ENCODE results near the gene TRIO. TPM values are rescaled to one million over a fixed set of nuclear protein-coding genes. Genes with fewer than 3 reads are reported as not detected.

Gene TRIO
- total RNA-seq, 2 experiments from 2014 or later = 3.6 to 4.6 TPM

DNA sequence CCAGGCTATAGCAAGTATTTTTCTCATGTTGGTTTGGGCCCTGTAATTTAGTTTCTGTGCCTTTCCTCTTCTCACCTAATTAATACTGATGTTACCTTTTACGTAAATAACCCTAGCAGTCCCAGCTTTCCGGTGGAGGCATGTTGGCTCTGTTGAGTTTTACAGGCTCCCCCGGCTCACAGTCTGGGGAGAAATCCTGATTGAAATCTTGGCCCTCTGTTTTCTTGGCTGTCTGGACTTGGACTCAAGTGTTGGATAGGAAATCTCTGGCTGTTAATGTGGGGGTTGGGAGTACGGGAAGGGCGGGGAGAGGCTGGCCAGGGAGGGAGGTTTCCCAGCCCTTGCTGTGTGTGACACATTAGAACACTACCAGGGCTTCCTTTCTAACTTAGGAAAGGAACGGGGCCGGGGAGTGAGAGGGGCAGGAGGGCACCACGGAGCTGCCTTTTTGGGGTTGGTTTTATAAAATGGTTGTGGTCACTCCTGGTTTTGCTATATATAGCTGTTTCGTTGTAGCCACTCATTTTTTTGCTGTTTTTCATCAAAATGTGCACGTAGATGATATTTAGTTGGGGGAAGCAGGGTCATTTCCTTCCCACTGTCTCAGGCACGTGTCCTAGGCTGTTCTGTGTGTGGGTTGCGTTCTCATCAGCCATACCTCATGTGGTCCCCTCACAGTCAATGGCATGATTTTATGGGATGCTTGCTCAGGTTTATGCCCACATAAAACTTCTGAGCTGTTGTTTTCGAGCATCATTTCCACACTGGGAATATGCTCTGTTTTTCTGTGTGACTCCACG is 11.0 kb downstream of the TRIO start:
- H3K4me3 Mint-ChIP-seq = no peak overlapping the region
- intact Hi-C loops (cut with micrococcal nuclease) = no loop called here
- CTCF ChIA-PET = no interaction called here

DNA sequence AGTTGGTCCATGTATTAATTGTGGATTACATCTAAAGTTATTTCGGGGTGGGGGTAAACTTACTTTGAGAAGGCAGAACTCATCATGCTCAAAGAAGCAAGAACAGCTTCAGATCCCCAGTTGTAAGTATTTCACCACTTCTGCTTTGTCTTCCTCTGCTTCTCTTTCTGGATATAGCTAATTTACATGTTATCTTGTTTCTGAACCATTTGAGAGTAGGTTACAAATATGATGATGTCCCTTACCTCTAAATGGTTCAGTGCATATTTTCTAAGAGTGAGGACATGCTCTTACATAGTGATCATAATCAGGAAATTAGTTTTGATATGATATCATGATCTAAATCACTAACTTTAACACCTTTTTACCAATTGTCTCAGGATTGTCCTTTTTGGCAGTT is 11.9 kb downstream of the TRIO start:
- peaks cover 12% of the 10 kb centered on the region for H3K27me3 Mint-ChIP-seq (ENCODE audit: low read depth)
- H3K27ac Mint-ChIP-seq = no peak overlapping the region
- no peaks in the 10 kb centered on the region for H3K4me1 Mint-ChIP-seq (ENCODE audit: low read depth)
- H3K9me3 Mint-ChIP-seq = no peaks in the 10 kb centered on the region
- no peak for DNase-seq
- intact Hi-C loops (cut with micrococcal nuclease) = no loop called here
- no peak overlapping the region for H3K4me3 Mint-ChIP-seq
- no peaks in the 10 kb centered on the region for H3K36me3 Mint-ChIP-seq (ENCODE audit: low read depth)
- CTCF ChIA-PET = no interaction called here

More for the DNA sequence above, 11.0 kb downstream of the TRIO start:
- no peaks in the 10 kb centered on the region for H3K36me3 Mint-ChIP-seq (ENCODE audit: low read depth)
- H3K9me3 Mint-ChIP-seq = no peaks in the 10 kb centered on the region
- no peaks in the 10 kb centered on the region for H3K4me1 Mint-ChIP-seq (ENCODE audit: low read depth)
- H3K27ac Mint-ChIP-seq = no peak overlapping the region
- peaks cover 19% of the 10 kb centered on the region for H3K27me3 Mint-ChIP-seq (ENCODE audit: low read depth)
- DNase-seq = no peak

DNA sequence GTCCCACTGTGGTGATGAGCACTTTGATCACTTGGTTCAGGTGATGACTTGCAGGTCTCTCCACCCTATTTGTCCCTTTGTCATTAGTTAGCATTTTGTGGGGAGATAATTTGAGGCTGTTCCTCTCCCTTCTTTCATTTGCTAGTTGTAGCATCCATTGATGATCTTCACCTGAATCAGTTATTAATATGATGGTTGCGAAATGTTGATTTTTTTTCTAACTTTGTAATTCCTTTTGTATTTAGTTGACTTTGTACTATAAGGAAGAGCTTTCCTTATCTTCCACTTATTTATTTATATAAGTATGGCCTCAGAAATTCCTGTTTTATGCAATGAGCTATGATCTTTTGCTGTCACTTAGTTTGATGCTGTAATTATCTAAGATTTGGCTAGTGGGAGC is 12.6 kb downstream of the TRIO start:
- no peaks in the 10 kb centered on the region for H3K4me1 Mint-ChIP-seq (ENCODE audit: low read depth)
- DNase-seq = no peak
- H3K36me3 Mint-ChIP-seq (ENCODE audit: low read depth) = no peaks in the 10 kb centered on the region
- intact Hi-C loops (cut with micrococcal nuclease) = no loop called here
- H3K27ac Mint-ChIP-seq = no peak overlapping the region
- no peak overlapping the region for H3K4me3 Mint-ChIP-seq
- no peaks in the 10 kb centered on the region for H3K9me3 Mint-ChIP-seq
- H3K27me3 Mint-ChIP-seq (ENCODE audit: low read depth) = peaks cover 11% of the 10 kb centered on the region
- CTCF ChIA-PET = no interaction called here

DNA sequence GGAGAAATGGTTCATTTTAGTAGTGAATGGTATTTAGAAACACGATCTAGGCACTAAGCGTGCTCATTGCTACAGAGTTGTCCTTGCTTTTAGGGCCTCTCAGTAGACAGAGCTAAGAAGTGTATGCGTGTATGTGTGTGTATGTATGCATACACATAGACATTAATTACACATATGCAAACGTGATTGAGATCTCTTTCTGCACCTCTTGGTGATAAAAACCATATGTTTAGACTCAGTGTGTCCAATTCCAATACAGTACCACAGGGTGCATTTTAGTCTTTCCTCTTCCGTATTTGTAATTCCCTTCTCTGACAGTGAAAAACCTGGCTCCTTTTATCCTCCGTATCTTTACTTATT is 13.1 kb downstream of the TRIO start:
- Mint-ChIP-seq H3K4me1 (ENCODE audit: low read depth) (no peaks in the 10 kb centered on the region), H3K27ac (no peak overlapping the region), H3K9me3 (no peaks in the 10 kb centered on the region), H3K36me3 (ENCODE audit: low read depth) (no peaks in the 10 kb centered on the region), H3K27me3 (ENCODE audit: low read depth) (peaks cover 11% of the 10 kb centered on the region), H3K4me3 (no peak overlapping the region)
- CTCF ChIA-PET = no interaction called here
- no peak for DNase-seq
- intact Hi-C loops (cut with micrococcal nuclease) = no loop called here

DNA sequence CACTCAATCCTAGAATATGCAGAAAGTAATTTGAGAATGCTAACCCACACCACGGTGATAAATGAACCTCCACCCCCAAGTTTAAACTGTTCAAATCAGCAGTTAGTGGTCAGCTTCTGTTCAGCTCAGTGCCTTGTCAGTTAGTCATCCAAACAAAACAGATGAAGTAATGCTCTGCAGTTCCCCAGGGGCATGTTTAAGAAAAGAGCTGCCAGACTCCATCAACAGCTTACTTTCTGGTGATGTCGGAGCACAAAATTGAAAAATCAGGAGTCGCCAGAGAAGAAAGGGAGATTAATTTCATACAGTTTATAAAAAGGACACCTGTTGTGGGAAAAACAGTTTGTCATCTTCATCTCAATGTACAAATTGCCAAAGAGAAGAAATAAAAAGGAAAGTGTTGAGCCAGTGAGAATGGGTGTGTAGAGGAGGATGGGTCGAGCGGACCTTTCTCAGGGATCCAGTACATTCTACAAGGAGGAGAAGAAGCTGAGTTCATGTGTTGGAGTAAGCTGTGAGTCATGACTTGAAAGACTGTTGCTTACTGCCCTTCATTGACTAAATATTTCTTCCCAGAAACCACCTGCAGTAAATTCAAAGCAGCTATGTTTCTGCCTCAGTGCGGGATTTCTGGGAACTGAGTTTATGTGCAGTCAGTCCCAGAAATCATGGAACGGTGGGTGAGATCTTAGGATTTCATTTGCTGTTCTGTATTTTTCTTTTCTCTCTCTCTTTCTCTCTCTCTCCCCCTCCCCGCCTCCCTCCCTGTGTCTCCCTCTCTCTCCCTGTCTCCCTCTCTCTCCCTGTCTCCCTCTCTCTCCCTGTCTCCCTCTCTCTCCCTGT is 13.7 kb downstream of the TRIO start:
- CTCF ChIA-PET = no interaction called here
- intact Hi-C loops (cut with micrococcal nuclease) = no loop called here
- Mint-ChIP-seq H3K4me3 (no peak overlapping the region), H3K4me1 (ENCODE audit: low read depth) (no peaks in the 10 kb centered on the region), H3K27me3 (ENCODE audit: low read depth) (peaks cover 9% of the 10 kb centered on the region), H3K27ac (no peak overlapping the region), H3K36me3 (ENCODE audit: low read depth) (no peaks in the 10 kb centered on the region), H3K9me3 (no peaks in the 10 kb centered on the region)
- DNase-seq = no peak

DNA sequence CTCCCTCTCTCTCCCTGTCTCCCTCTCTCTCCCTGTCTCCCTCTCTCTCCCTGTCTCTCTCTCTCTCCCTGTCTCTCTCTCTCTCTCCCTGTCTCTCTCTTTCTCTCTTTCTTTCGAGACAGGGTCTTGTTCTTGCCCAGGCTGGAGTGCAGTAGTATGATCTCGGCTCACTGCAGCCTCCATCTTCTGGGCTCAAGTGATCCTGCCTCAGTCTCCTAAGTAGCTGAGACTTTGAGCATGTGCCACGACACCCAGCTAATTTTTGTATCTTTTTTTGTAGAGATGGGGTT is 14.3 kb downstream of the TRIO start:
- intact Hi-C loops (cut with micrococcal nuclease) = no loop called here
- CTCF ChIA-PET = no interaction called here
- Mint-ChIP-seq H3K4me1 (ENCODE audit: low read depth) (no peaks in the 10 kb centered on the region), H3K36me3 (ENCODE audit: low read depth) (no peaks in the 10 kb centered on the region), H3K27me3 (ENCODE audit: low read depth) (peaks cover 6% of the 10 kb centered on the region), H3K9me3 (no peaks in the 10 kb centered on the region), H3K4me3 (no peak overlapping the region), H3K27ac (no peak overlapping the region)
- DNase-seq = no peak

DNA sequence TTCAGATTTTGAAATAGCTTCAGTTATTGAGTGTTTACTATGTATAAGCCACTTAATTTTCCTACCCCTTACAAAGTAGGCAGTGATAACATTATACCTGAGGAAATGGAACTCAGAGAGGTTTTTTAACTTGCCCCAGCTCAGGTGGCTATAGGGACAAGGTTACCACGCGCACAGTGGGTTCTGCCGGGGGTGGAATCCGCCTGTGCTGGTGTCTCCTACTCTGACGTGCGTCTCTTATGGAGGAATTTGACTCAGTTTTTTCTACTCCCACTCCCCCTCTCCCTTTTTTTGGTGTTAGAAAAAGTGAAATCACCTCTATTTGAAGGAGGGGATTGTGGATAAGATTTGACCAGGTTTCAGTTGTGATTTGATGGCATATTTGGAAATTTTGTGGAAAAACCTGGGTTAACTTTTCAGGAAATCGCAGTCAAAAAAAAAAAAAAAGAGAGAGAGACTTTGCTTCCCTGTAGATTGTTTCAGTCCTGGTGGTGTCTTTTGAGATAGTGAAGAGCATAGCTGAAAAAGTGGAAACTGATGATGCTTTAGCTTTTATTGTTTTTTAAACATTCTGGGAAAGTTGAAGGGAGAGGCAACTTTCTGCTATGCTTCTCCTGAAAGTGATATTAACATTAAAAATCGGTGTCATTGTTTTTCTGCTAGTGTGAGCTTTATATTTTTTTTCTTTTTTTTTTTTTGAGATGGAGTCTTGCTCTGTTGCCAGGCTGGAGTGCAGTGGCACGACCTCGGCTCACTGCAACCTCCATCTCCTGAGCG is 15.9 kb downstream of the TRIO start:
- CTCF ChIA-PET = no interaction called here

DNA sequence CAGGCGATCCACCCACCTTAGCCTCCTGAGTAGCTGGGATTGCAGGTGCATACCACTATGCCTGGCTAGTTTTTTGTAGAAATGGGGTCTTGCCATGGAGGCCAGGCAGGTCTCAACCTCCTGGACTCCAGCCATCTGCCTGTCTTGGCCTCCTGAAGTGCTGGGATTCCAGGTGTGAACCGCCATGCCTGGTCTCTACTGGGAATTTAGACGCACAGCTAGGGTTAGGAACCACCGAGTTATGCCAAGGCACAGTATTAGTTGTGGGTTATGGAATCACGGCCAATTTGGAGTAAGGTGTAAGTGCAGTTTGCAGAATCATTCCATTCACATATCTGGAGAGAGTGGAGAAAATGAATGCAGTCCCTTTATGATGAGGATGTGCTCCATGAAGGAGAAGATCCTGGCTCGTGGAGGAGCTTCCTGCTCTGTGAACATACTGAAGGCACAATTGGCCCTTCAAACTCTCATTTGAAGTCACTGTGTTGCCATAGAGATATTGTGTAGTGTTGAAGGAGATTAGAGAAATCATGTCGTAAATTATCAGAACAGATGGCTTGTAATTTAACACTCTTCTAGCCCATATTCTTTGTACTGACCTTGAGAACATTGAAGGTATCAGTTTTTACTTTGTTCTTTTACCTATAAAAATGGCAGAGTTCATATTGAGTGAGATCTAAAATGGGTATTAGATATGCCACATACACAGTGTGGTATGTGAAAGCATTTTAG is 18.8 kb downstream of the TRIO start:
- H3K36me3 Mint-ChIP-seq (ENCODE audit: low read depth) = no peaks in the 10 kb centered on the region
- peaks cover 3% of the 10 kb centered on the region for H3K27me3 Mint-ChIP-seq (ENCODE audit: low read depth)
- H3K4me3 Mint-ChIP-seq = no peak overlapping the region
- CTCF ChIA-PET = no interaction called here
- DNase-seq = no peak
- intact Hi-C loops (cut with micrococcal nuclease) = no loop called here
- H3K4me1 Mint-ChIP-seq (ENCODE audit: low read depth) = no peaks in the 10 kb centered on the region
- H3K9me3 Mint-ChIP-seq = no peaks in the 10 kb centered on the region
- H3K27ac Mint-ChIP-seq = no peak overlapping the region

More for the DNA sequence above, 15.9 kb downstream of the TRIO start:
- intact Hi-C loops (cut with micrococcal nuclease) = no loop called here
- Mint-ChIP-seq H3K36me3 (ENCODE audit: low read depth) (no peaks in the 10 kb centered on the region), H3K4me1 (ENCODE audit: low read depth) (no peaks in the 10 kb centered on the region), H3K9me3 (no peaks in the 10 kb centered on the region), H3K27ac (no peak overlapping the region), H3K4me3 (no peak overlapping the region), H3K27me3 (ENCODE audit: low read depth) (peaks cover 5% of the 10 kb centered on the region)
- no peak for DNase-seq

DNA sequence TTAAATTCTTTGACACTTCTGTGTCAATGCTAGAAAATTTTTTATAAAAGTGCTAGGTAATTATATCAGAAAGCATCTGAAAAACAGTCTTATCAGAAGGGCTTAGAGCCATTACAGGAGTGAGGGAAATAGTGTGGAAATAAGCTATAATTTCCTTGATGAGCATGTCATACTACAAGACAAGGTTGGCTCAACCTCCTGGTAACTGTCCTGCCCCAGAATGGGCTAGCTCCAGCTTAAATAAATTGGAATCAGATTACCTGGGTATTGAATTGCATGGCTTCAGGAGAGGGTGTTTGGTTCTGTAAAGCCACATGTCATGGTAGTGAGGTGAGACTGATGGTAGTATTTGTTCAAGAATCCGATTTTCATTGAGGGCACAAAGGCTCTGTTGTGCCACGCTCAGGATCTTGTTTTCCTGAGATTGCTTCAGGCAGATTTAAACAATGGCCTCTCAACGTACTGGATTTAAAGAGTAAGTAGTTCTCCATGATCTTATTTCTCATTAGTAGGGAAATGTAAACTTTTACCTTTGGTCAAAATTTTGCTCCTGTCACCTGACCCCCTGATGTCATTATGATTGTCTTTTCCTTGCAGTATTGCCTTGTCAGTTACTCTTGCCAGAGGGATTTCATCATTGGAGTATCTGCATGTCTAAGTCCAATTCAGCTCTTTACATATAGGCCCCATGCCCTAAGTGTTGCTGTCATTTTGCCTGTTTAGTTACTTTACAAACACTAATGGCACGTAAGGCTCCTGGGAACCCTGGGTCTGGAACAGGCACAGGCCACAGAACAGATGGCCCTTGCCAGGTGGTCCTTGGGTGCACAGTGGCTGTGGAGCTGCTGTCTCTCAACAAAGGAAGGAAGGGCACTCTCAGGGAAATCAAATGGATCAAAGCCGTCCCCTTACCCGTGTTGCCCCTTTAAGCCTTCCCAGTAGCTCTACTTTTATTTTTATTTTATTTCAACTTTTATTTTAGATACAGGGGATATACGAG is 21.3 kb downstream of the TRIO start:
- no peak for DNase-seq
- H3K4me3 Mint-ChIP-seq = no peak overlapping the region
- no peak overlapping the region for H3K27ac Mint-ChIP-seq
- CTCF ChIA-PET = no interaction called here
- peaks cover 6% of the 10 kb centered on the region for H3K27me3 Mint-ChIP-seq (ENCODE audit: low read depth)
- H3K4me1 Mint-ChIP-seq (ENCODE audit: low read depth) = no peaks in the 10 kb centered on the region
- no peaks in the 10 kb centered on the region for H3K36me3 Mint-ChIP-seq (ENCODE audit: low read depth)
- intact Hi-C loops (cut with micrococcal nuclease) = no loop called here
- no peaks in the 10 kb centered on the region for H3K9me3 Mint-ChIP-seq

DNA sequence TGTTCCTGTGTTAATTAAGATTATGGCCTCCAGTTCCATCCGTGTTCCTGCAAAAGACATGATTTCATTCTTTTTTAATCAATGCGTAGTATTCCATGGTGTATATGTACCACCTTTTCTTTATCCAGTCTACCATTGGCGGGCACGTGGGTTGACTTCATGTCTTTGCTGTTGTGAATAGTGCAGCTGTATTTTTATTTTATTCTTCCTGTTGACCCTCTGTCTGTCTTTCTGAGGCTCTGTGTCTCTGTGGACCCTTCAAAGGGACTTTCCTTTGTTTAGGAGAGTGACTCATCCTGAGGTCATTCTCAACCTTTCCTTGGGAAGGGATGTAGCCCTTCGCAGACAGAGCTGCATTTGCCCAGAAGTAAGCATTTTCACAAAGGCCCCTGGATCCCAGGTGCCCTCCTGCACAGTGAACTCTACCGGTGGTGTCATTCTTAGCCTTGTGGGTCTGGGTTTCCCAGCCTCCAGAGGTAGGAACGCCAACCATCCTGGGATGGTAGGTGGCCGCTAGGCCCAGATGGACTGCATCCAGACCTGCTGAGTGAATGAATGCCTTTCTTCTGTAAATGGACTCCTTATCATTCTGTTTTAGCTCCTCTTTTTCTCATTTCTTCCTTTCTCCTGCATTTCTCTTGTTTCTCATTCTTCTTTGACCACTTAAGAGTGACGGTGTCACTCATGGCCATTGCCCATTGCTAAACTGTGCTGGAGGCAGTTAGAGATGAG is 22.4 kb downstream of the TRIO start:
- no peak for DNase-seq
- CTCF ChIA-PET = no interaction called here
- H3K27ac Mint-ChIP-seq = no peak overlapping the region
- intact Hi-C loops (cut with micrococcal nuclease) = no loop called here
- H3K4me1 Mint-ChIP-seq (ENCODE audit: low read depth) = no peaks in the 10 kb centered on the region
- H3K9me3 Mint-ChIP-seq = no peaks in the 10 kb centered on the region
- H3K4me3 Mint-ChIP-seq = no peak overlapping the region
- peaks cover 7% of the 10 kb centered on the region for H3K27me3 Mint-ChIP-seq (ENCODE audit: low read depth)
- no peaks in the 10 kb centered on the region for H3K36me3 Mint-ChIP-seq (ENCODE audit: low read depth)

DNA sequence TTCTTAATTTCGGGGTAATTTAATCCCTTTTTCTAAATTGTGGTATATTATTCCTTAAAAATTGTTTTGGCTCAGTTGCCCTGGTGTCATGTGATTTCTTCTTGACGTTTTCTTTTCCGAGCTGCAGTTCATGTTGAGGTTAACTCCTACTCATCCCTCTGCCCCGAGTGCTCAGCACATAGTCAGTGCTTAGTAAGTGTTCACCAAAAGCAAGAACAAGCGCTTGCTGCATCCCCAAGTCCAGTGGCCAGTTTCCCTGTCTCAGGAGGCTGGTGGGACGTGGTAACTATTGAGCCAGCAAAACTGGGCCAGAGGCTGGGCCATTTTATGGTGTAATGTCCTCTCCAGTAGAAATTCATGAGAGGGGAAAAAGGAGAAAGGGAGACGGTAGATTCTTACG is 23.3 kb downstream of the TRIO start:
- H3K27me3 Mint-ChIP-seq (ENCODE audit: low read depth) = peaks cover 8% of the 10 kb centered on the region
- DNase-seq = no peak
- no peak overlapping the region for H3K4me3 Mint-ChIP-seq
- no peaks in the 10 kb centered on the region for H3K4me1 Mint-ChIP-seq (ENCODE audit: low read depth)
- no peaks in the 10 kb centered on the region for H3K36me3 Mint-ChIP-seq (ENCODE audit: low read depth)
- H3K27ac Mint-ChIP-seq = no peak overlapping the region
- no peaks in the 10 kb centered on the region for H3K9me3 Mint-ChIP-seq
- CTCF ChIA-PET = no interaction called here
- intact Hi-C loops (cut with micrococcal nuclease) = no loop called here

Measured in activated naive CD4-positive, alpha-beta T cell treated with anti-CD3 and anti-CD28 coated beads for 36 hours (primary cell).